NCI-H187 treated with DMSO at 0.1 percent for 48 hours (cell line): ENCODE measurements around the gene OLFM1.
A peak's percentile ranks its signal among the peaks of the same experiment; 100 is the strongest.

Experiments
- DNase-seq: peaks from one replicate; lab custom pipeline; 2025; lab: John Stamatoyannopoulos, UW

The OLFM1 gene

GRCh38 chr9:135090081-135090480, 2.6 kb downstream of the OLFM1 start:
- no peak for DNase-seq

GRCh38 chr9:135090547-135090946, 3.1 kb downstream of the OLFM1 start:
- DNase-seq: no peak

GRCh38 chr9:135091545-135091944, 4.1 kb downstream of the OLFM1 start:
- no peak for DNase-seq

- DNase-seq: no peak
These were observed 5.6 kb downstream of the OLFM1 start for GRCh38 chr9:135093111-135093510.

GRCh38 chr9:135093911-135094584, 6.6 kb downstream of the OLFM1 start:
- no peak for DNase-seq

- DNase-seq: no peak
These were observed 8.3 kb downstream of the OLFM1 start for GRCh38 chr9:135095470-135096407.

GRCh38 chr9:135096408-135096895, 9.0 kb downstream of the OLFM1 start:
- DNase-seq: no peak

GRCh38 chr9:135098400-135099105, 11.1 kb downstream of the OLFM1 start:
- no peak for DNase-seq

GRCh38 chr9:135099574-135099973, 12.1 kb downstream of the OLFM1 start:
- no peak for DNase-seq

GRCh38 chr9:135100241-135100681, 12.8 kb downstream of the OLFM1 start:
- DNase-seq: peak; percentile 31

- no peak for DNase-seq
These were observed 13.4 kb downstream of the OLFM1 start for GRCh38 chr9:135100725-135101410.

- DNase-seq: no peak
These were observed 14.0 kb downstream of the OLFM1 start for GRCh38 chr9:135101486-135101885.

- no peak for DNase-seq
These were observed 14.5 kb downstream of the OLFM1 start for GRCh38 chr9:135101926-135102325.

- no peak for DNase-seq
These were observed 14.9 kb downstream of the OLFM1 start for GRCh38 chr9:135102331-135102730.

GRCh38 chr9:135103001-135103446, 15.6 kb downstream of the OLFM1 start:
- no peak for DNase-seq

GRCh38 chr9:135103931-135104639, 16.6 kb downstream of the OLFM1 start:
- DNase-seq: no peak

- no peak for DNase-seq
These were observed 17.3 kb downstream of the OLFM1 start for GRCh38 chr9:135104761-135105160.

GRCh38 chr9:135105211-135105745, 17.8 kb downstream of the OLFM1 start:
- no peak for DNase-seq

GRCh38 chr9:135105938-135106491, 18.5 kb downstream of the OLFM1 start:
- DNase-seq: no peak

- no peak for DNase-seq
These were observed 19.2 kb downstream of the OLFM1 start for GRCh38 chr9:135106551-135107270.
